GM19468 (cell line): ENCODE data around the gene CBX2.

Experiments used
- ATAC-seq: cut with Tn5 transposase; IDR thresholded peaks from one replicate; pipeline ENCODE4 v1.9.1; 2021; ENCODE audit warnings: mild to moderate bottlenecking, moderate library complexity, moderate number of reproducible peaks; ENCODE audit not compliant: unreplicated experiment; ENCODE audit errors: extremely low read depth

CBX2 gene

DNA sequence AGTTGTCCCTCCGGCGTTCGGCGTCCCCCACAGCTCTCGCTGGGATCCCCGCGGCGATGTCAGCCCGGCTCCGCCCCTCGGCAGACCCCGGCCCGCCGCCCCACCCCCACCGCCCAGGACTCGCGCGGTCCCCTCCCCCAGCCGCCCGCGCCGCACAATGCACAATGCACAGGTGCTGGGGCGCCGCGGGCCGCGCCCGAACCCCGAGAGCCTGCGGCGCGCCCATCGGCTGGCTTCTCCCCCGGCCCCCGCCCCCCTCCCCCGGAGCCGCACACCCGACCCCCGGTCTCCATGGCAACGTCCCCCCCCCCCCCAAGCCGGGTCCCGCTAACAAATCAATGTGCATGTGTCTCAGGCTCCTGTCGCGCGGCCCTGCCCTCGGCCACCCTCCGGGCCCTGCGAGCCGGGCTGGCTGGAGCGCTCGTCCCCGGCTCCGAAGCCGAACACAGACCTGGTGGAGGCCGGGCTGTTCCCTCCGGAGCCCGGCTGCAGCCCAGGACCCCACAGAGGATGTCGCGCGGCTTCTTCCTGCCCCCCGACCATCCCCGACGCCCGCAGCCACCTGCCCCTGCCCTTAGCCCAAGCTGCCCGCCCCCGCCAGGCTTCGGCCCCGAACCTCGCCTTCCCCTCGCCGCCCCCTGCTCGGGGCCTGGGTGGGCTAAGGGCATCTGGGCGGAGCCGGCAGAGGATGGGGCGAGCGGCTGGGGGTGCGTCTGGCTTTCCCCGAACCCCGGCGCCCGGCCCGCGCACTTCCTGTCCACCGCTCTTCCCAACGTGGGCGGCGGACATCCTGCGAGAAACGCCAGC is 19.7 kb downstream of the CBX2 start:
- ATAC-seq = no peak

DNA sequence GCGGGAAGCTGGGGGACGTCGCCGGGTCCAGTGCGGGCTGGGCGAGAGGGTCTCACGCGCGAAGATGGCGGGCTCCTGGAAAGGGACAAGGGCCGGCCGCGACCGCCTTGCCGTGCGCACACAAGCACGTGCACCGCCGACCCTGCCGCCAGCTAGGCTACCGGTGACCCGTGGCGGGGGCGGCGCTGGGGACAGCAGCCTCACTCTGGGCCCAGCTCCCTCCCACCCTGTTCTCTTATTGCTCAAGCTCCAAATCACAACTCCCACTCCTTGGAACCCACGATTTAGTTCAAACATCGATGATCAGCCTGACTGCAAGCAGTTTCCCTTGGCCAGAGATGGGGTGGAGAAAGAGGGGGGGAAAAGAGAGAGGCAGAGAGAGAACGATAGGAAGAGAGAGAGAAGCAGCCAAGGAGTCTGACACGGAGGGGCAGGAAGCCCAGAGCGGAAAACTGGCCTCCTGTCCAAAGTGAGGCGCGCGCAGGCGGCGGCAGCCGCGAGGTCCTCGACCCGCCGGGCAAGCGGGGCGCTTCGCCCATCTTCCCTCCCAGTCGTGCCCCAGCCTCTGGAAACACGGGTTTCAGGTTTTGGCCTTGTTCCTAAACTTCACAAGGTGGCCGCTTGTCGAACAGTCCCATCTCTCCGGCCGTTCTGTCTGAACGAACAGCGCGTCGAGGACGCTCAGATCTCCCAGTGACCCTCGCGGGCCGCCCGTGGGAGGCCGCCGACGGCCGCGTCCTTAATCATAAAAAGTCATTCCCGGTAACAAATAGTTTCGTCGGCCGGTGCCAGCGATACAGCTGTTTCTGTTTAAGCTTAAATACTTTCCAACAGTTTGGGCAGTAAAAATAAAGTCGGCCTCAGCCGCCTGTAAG is 20.6 kb downstream of the CBX2 start:
- ATAC-seq = no peak

DNA sequence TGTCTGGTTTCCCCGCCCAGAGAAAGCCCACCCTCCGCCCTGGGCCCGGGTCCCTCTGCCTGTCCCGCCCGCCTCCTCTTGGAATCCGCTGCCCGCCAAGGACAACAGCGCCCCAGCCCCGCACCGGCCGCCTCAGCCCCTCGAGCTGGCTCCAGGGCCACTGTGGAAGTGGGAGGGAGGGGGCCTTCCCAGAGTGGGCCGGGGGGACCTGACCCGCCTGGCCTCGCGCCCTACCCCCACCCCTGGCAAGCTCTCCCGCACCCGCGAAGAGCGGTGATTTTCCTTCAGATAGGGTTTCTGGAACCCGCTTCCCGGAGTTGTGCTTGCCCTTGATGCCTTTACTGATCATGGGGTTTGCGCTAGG is 21.2 kb downstream of the CBX2 start:
- no peak for ATAC-seq

- ATAC-seq = no peak
Observed at GRCh38 chr17:79799538-79800324, 21.8 kb downstream of the CBX2 start.

DNA sequence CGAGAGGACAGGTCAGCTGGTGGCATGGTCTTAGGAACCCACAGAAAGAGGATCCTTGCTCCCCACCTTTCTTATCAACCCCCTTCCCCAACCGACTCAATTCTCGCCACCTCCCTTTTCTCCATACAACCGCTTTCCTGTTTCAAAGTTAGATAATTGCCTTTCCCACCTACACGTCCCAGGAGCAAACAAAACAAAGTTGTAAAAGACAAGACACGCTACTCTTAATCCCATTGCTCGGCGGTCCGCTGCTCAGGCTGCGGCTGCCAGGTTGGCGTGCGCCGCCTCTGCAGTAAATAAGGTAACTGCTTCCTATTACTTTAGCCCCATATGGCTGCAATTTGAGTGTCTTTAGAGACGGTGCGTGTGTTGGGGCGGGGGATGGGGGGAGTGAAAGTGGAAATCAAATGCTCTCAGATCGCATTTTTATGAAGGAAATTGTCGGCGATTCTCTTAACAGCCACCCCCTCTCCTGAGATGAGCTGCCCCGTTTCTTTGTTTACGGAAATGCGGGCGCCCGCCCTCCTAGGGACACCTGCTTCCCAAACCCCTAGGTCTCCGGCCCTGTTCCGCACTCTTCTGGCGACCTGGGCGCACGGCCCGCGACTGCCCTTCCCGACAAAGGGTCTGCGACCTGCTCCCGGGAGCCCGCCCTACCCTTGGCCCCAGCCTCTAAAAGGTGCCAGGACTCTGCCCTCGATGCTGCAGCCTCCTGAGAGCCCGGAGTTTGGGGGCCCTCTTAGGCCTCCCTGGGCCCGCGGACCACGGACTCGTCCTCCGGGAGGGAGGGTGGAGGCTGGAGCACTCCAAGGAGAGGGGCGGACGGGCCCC is 22.6 kb downstream of the CBX2 start:
- no peak for ATAC-seq

DNA sequence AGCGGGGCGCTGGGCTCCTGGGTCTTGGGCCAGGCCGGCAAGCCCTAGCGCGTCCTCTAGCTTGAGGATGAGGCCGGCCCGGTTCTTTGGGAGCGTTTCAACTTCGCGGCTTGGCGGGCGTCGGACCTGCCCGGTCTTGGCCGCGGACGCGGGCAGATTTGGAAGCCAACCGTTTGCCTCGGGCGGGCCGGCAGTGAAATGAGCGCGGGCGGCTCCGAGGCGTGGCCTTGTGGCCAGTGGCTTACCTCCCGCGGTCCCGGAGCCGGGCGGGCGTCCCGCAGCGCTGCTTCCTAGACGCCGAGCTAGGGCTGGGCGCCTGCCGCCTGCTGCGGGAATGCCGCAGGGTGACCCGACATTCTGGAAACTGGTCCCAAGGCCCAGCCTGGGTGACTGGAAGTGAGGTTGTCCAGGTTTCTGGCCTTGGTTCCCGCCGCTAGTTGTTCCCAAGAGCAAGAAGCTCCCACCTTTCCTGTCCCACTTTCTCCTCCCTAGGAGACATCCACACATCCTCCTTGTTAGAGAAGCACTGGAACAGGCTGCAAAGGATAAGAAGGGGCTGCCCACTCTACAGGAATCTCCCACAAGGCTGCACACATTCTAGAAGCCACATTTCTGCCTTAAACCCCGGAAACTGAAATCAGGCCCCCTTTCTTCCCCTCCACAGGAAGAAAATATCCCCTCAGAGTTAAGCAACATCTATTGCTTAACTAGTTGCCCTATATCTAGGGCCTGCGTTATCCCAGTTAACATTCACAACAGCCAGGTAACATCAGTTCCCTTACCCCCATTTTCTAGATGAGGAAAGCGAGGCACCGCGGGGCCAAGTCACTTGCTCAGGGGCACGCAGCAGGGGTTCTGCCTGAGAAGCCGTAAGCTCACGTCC is 23.4 kb downstream of the CBX2 start:
- no peak for ATAC-seq

- ATAC-seq = no peak
Observed at GRCh38 chr17:79802039-79802735, 24.2 kb downstream of the CBX2 start.

- ATAC-seq = no peak
Observed at GRCh38 chr17:79802736-79803420, 24.9 kb downstream of the CBX2 start.

- no peak for ATAC-seq
Observed at GRCh38 chr17:79803421-79803996, 25.6 kb downstream of the CBX2 start.

- no peak for ATAC-seq
Observed at GRCh38 chr17:79803997-79804855, 26.3 kb downstream of the CBX2 start.

GRCh38 chr17:79804856-79805696 is 27.1 kb downstream of the CBX2 start:
- ATAC-seq = no peak

- ATAC-seq = no peak
Observed at GRCh38 chr17:79806446-79806760, 28.5 kb downstream of the CBX2 start.

DNA sequence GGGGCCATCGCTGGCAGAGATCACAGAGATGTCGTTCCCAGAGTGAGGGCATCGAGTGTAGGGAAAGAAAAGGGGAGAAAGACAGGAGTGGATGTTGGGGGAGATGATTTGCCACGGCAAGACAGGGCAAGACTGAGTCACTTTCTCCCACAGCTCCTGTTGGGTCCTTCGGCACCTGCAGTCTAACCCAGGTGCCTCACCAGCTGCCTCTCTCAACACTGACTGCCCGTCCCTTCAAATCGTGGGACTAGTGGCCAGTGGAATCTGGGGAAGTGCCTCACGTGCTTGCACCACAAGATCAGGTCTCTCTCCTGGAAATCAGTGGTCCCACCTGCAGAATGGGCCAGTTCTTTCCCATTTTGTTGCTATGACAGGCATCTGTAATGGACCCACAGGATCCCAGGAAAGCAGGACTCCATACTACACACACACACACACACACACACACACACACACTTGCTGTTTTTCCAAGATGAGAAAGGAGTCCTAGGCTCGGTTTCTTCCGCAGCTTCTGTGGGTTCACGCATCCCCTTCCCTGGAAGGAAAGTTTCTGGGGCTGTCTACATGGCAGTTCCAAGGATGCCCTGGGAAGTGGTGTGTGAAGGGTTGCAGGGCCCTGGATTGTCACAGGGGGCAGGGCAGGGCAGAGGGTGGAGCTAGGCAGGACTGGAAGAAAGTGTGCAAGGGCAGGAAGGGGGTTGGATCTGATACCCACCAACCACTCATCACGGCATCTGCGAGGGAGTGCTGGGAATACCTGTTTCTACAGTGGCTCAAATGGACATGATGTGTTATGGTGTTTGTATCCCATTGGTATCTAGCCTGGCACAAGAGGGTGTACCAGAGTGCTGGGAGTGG is 29.1 kb downstream of the CBX2 start:
- ATAC-seq = no peak

DNA sequence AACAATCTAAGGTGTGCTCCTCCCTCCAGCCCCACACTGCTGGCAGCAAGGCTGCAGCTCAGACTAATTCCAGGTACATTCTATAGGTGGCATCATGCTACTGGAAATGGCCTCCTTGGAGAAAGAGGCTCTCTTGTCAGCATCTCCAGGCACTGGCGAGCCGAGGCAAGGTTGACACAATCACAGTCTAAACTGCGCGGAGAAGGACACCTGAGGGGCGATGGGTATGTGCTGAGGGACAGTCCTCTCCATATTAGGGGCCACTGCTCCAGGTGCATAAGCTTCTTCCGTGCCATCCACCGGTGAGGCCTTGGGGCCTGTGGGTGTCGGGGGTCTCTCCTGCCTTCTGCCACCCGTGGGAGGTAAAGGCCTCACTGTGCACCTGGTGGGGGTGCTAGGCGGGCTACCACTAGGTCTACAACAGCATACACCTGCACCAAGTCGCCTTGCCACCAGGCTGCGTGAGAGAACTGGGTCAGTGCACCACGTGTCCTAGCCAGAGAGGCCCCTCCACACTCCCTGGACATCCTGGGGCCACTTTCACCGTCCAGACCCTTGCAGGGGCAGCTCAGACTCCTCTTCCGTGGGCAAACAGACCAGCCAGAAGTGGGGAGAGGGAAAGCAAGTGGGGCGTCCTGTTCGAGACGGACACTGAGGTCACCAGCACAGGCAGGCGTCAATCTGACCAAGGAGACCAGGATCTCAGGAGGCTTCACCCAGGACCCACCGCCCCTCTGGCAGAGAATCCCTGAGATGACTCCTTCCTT is 31.0 kb downstream of the CBX2 start:
- ATAC-seq = no peak
